OCI-LY7 (cell line): ENCODE measurements around the gene MCM5. TPM values are rescaled to one million over a fixed set of nuclear protein-coding genes. Genes with fewer than 3 reads are reported as not detected.

ENCODE experiments used
- BruUV-seq: library from RNA; stranded (reverse); fragments of 400-500 nt; replicated peaks from 2 replicates; lab custom pipeline; 2021; lab: Mats Ljungman, UMichigan
- CTCF ChIA-PET: fragments of 300-600 bp; sonication (Branson Sonifier 250); formaldehyde crosslinking; loops from one replicate; lab custom pipeline; 2022; ENCODE audit warnings: antibody characterized with exemption; ENCODE audit not compliant: unreplicated experiment; lab: Charles Lee
- POLR2A ChIA-PET: fragments of 300-600 bp; sonication (Branson Sonifier 250); formaldehyde crosslinking; loops from one replicate; lab custom pipeline; 2022; ENCODE audit warnings: antibody characterized with exemption; lab: Charles Lee
- DNase-seq: peaks from one replicate; pipeline ENCODE4 v3.0.0-alpha.2; 2015; ENCODE audit warnings: low spot score
- H2AFZ ChIP-seq: fragments of 200-600 bp; sonication (generic), shearing (Covaris generic); 2 replicates; pipeline ENCODE4 v1.6.1; 2014; ENCODE audit warnings: mild to moderate bottlenecking, antibody characterized with exemption, low read length, moderate library complexity
- H3K27ac ChIP-seq: fragments of 200-600 bp; sonication (generic); 2 replicates; pipeline ENCODE4 v1.5.1; 2014; ENCODE audit warnings: mixed run types, low read depth, mild to moderate bottlenecking, moderate library complexity, low read length, inconsistent platforms; ENCODE audit not compliant: poor library complexity, severe bottlenecking
- H3K36me3 ChIP-seq: fragments of 200-600 bp; sonication (generic); 2 replicates; pipeline ENCODE4 v1.6.1; 2014; ENCODE audit warnings: mild to moderate bottlenecking, antibody characterized with exemption, low read length, moderate library complexity, mixed read lengths; ENCODE audit not compliant: insufficient read depth
- H3K4me1 ChIP-seq: fragments of 200-600 bp; sonication (generic); 2 replicates; pipeline ENCODE4 v1.5.1; 2014; ENCODE audit warnings: mild to moderate bottlenecking, low read length; ENCODE audit not compliant: insufficient read depth, poor library complexity, severe bottlenecking
- H3K4me2 ChIP-seq: fragments of 200-600 bp; sonication (generic); 2 replicates; pipeline ENCODE4 v1.6.1; 2014; ENCODE audit warnings: mild to moderate bottlenecking, low read length
- H3K4me3 ChIP-seq: fragments of 200-600 bp; sonication (generic); 2 replicates; pipeline ENCODE4 v1.5.1; 2014; ENCODE audit warnings: mild to moderate bottlenecking, low read depth, low read length; ENCODE audit not compliant: poor library complexity, severe bottlenecking
- H3K79me2 ChIP-seq: fragments of 200-600 bp; sonication (generic); 2 replicates; pipeline ENCODE4 v1.6.1; 2016; ENCODE audit warnings: low read depth, mild to moderate bottlenecking, low read length, moderate library complexity, mixed read lengths; ENCODE audit not compliant: insufficient read depth
- H3K9me2 ChIP-seq: fragments of 200-600 bp; sonication (generic); 2 replicates; pipeline ENCODE4 v1.6.1; 2016; ENCODE audit warnings: mild to moderate bottlenecking, low read length, mixed read lengths; ENCODE audit not compliant: insufficient read depth
- H3K9me3 ChIP-seq: fragments of 200-600 bp; sonication (generic); 2 replicates; pipeline ENCODE4 v1.6.1; 2014; ENCODE audit warnings: mild to moderate bottlenecking, mixed run types, low read length, mixed read lengths
- H4K20me1 ChIP-seq: fragments of 200-600 bp; sonication (generic); 2 replicates; pipeline ENCODE4 v1.6.1; 2014; ENCODE audit warnings: mild to moderate bottlenecking, antibody characterized with exemption, low read length, moderate library complexity, mixed read lengths; ENCODE audit not compliant: insufficient read depth
- EZH2phosphoT487 ChIP-seq: fragments of 200-600 bp; sonication (generic); IDR thresholded peaks from 2 replicates; pipeline ENCODE4 v1.6.1; 2018; ENCODE audit warnings: low read depth, borderline replicate concordance, mild to moderate bottlenecking, mixed run types, antibody characterized with exemption, low read length, moderate library complexity, mixed read lengths
- intact Hi-C: fragments of 100-400 bp; cut with micrococcal nuclease; formaldehyde crosslinking; loops from one replicate; pipeline ENCODE4 v1.10.0; 2022; ENCODE audit not compliant: unreplicated experiment
- total RNA-seq, 2 experiments: library from RNA; depleted of rRNA in 1 of 2; stranded (reverse); fragments of >200 nt in 1 of 2; shearing (Covaris generic) in 1 of 2; gene quantifications; 2 replicates each; pipeline ENCODE4 v1.2.3, GENCODE V29; 2014 to 2022
- TF ChIP-seq, protein P1 (sequence below): fragments of 200-600 bp; sonication (generic); conservative IDR thresholded peaks from 2 replicates; pipeline ENCODE4 v1.5.1; 2014; ENCODE audit warnings: mild to moderate bottlenecking, antibody characterized with exemption, low read length, moderate library complexity, mixed read lengths

Gene MCM5
- total RNA-seq, 2 experiments from 2014 or later = 242 to 360 TPM

DNA sequence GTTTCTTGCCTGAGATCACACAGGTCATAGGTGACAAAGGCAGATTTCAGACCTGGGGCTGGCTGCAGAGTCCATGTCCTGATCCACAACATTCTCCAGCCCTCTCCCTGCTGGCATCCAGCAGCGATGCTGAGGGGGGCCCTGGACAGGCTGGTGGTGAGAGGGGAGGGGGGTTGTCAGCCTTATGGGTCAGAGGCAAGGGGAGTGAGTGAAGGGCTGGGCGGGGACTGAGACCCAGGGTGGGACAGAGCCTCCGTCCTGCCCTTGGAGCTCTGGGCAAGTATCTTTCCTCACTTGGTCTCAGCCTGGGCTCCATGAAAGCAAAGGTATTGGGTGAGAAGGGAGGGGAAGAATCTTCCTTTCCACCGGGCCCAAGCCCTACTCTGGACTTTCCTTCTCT, 74.0 kb downstream of the MCM5 start:
- no peak for TF ChIP-seq EZH2phosphoT487
- TF ChIP-seq, protein P1, sequence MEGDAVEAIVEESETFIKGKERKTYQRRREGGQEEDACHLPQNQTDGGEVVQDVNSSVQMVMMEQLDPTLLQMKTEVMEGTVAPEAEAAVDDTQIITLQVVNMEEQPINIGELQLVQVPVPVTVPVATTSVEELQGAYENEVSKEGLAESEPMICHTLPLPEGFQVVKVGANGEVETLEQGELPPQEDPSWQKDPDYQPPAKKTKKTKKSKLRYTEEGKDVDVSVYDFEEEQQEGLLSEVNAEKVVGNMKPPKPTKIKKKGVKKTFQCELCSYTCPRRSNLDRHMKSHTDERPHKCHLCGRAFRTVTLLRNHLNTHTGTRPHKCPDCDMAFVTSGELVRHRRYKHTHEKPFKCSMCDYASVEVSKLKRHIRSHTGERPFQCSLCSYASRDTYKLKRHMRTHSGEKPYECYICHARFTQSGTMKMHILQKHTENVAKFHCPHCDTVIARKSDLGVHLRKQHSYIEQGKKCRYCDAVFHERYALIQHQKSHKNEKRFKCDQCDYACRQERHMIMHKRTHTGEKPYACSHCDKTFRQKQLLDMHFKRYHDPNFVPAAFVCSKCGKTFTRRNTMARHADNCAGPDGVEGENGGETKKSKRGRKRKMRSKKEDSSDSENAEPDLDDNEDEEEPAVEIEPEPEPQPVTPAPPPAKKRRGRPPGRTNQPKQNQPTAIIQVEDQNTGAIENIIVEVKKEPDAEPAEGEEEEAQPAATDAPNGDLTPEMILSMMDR = no peak
- Histone ChIP-seq H3K4me3 (no peak overlapping the region), H3K9me3 (peaks cover 8% of the 10 kb centered on the region; the same call in 1 of the 2 replicates), H3K79me2 (no peaks in the 10 kb centered on the region), H4K20me1 (no peaks in the 10 kb centered on the region), H3K9me2 (no peaks in the 10 kb centered on the region), H3K4me1 (no peaks in the 10 kb centered on the region), H3K36me3 (peaks cover 18% of the 10 kb centered on the region), H2AFZ (no peak overlapping the region), H3K4me2 (no peak overlapping the region), H3K27ac (no peak overlapping the region)
- intact Hi-C loops = no loop called here
- ChIA-PET POLR2A (interaction anchor here (0.6 kb wide), 1 partner anchor 498 kb away, joined by 3 read pairs; no protein-coding TSS in a partner anchor), CTCF (no interaction called here)
- no TSS peak for BruUV-seq
- no peak for DNase-seq

Other genes starting within 250 kb of the MCM5 start
- gene HMGXB4, start 142.6 kb upstream of the MCM5 start, total RNA-seq (2014; rRNA removed; shearing (Covaris generic)) = 25.0 and 25.2 TPM in 2 replicates
- 46.9 and 50.2 TPM in 2 replicates for gene HMGXB4, start 142.6 kb upstream of the MCM5 start, total RNA-seq (2022)
- gene TOM1, start 100.2 kb upstream of the MCM5 start, total RNA-seq (2014; rRNA removed; shearing (Covaris generic)) = 14.6 and 22.7 TPM in 2 replicates
- gene TOM1, start 100.2 kb upstream of the MCM5 start, total RNA-seq (2022) = 24.4 and 30.6 TPM in 2 replicates
- 2.2 and 2.9 TPM in 2 replicates for gene HMOX1, start 19.0 kb upstream of the MCM5 start, total RNA-seq (2014; rRNA removed; shearing (Covaris generic))
- 8.5 and 13.9 TPM in 2 replicates for gene HMOX1, start 19.0 kb upstream of the MCM5 start, total RNA-seq (2022)
- gene RASD2, start 140.7 kb downstream of the MCM5 start, total RNA-seq (2014; rRNA removed; shearing (Covaris generic)) = 0.19 TPM in 1 of 2 replicates, not detected in the other
- 0.11 TPM in 1 of 2 replicates, not detected in the other for gene RASD2, start 140.7 kb downstream of the MCM5 start, total RNA-seq (2022)
- not detected in 2 replicates for gene MB, start 217.2 kb downstream of the MCM5 start, total RNA-seq (2014; rRNA removed; shearing (Covaris generic))
- not detected in 2 replicates for gene MB, start 217.2 kb downstream of the MCM5 start, total RNA-seq (2022)
- 27.8 and 28.8 TPM in 2 replicates for gene APOL6, start 248.3 kb downstream of the MCM5 start, total RNA-seq (2014; rRNA removed; shearing (Covaris generic))
- gene APOL6, start 248.3 kb downstream of the MCM5 start, total RNA-seq (2022) = 22.0 and 22.1 TPM in 2 replicates